ENCODE measurements around the gene TMEM8B.

TMEM8B gene

DNA sequence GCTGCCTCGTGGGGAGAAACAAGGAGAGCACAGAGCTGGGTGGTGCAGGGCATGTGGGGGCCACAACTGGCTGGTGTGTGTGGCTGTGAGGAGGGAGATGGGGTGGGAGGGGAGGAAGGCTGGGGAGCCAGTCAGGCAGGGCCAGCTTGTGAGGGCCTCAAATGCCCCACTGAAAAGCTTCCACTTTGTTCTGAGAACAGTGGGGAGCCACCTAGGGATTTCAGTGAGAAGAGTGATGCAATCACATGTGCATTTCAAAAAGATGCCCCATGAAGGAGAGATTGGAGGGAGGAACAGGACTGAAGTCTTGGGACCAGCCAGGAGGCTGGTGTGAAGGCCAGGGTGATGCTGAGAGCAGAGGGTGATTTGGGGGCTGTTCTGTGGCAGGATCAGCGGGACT, 39.9 kb downstream of the TMEM8B start:
- Histone ChIP-seq H3F3A (ENCODE audit: low read depth) (no peaks in the 10 kb centered on the region), H3K9ac (ENCODE audit: low read depth, low read length, poor library complexity, severe bottlenecking) (no peak overlapping the region), H3K4me1 (ENCODE audit: insufficient read depth, low read length, poor library complexity, severe bottlenecking) (no peaks in the 10 kb centered on the region), H3K36me3 (ENCODE audit: insufficient read depth, low read length) (no peaks in the 10 kb centered on the region), H3K27me3 (ENCODE audit: insufficient read depth, low read length, poor library complexity, severe bottlenecking) (no peaks in the 10 kb centered on the region), H3K4me3 (ENCODE audit: low read length, poor library complexity, severe bottlenecking) (no peak overlapping the region), H3K4me2 (ENCODE audit: low read depth, low read length, poor library complexity, severe bottlenecking) (no peak overlapping the region), H3K9me2 (replicated peaks; ENCODE audit: low read depth, low read length) (no peaks in the 10 kb centered on the region), H3K9me3 (ENCODE audit: insufficient read depth, low read depth, low read length) (no peaks in the 10 kb centered on the region), H4K20me1 (ENCODE audit: insufficient read depth, low read length, poor library complexity, severe bottlenecking) (no peaks in the 10 kb centered on the region), H2AFZ (ENCODE audit: low read length) (no peak overlapping the region), H3K79me2 (ENCODE audit: insufficient read depth, low read length) (no peaks in the 10 kb centered on the region)
- TF ChIP-seq, protein P1, sequence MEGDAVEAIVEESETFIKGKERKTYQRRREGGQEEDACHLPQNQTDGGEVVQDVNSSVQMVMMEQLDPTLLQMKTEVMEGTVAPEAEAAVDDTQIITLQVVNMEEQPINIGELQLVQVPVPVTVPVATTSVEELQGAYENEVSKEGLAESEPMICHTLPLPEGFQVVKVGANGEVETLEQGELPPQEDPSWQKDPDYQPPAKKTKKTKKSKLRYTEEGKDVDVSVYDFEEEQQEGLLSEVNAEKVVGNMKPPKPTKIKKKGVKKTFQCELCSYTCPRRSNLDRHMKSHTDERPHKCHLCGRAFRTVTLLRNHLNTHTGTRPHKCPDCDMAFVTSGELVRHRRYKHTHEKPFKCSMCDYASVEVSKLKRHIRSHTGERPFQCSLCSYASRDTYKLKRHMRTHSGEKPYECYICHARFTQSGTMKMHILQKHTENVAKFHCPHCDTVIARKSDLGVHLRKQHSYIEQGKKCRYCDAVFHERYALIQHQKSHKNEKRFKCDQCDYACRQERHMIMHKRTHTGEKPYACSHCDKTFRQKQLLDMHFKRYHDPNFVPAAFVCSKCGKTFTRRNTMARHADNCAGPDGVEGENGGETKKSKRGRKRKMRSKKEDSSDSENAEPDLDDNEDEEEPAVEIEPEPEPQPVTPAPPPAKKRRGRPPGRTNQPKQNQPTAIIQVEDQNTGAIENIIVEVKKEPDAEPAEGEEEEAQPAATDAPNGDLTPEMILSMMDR (conservative IDR thresholded peaks at IDR 0.05; ENCODE audit: low read length) = no peak
- no peak for TF ChIP-seq EZH2phosphoT487 (IDR thresholded peaks at IDR 0.05; ENCODE audit: borderline replicate concordance)

DNA sequence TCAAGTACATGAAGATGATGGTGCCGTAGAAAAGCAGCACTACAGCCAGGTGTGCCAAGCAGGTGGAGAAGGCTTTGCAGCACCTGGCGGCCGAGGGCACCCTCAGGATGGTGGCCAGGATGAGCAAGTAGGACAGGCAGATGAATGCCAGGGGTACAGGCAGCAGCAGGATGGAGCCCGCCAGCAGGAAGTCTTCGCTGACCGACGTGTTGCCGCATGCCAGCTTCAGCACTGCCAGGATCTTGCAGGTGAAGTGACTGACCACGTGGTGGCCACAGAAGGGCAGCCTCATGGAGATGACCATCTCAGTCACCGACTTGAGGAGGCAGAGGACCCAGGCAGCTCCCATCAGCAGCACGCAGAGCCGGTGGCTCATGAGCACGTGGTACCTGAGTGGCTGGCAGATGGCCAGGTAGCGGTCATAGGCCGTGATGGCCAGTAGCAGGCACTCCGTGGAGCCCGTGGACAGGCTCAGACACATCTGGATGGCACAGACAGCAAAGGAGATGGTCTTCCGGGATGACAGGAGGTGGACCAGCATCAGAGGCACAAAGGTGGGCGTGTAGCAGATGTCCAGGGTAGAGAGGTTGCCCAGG, 40.7 kb downstream of the TMEM8B start:
- no peaks in the 10 kb centered on the region for H3F3A ChIP-seq (ENCODE audit: low read depth)
- H3K4me1 ChIP-seq (ENCODE audit: insufficient read depth, low read length, poor library complexity, severe bottlenecking) = no peaks in the 10 kb centered on the region
- no peaks in the 10 kb centered on the region for H3K9me2 ChIP-seq (replicated peaks; ENCODE audit: low read depth, low read length)
- no peak for TF ChIP-seq EZH2phosphoT487 (IDR thresholded peaks at IDR 0.05; ENCODE audit: borderline replicate concordance)
- TF ChIP-seq, protein P1 (conservative IDR thresholded peaks at IDR 0.05; ENCODE audit: low read length) = no peak
- H4K20me1 ChIP-seq (ENCODE audit: insufficient read depth, low read length, poor library complexity, severe bottlenecking) = no peaks in the 10 kb centered on the region
- no peaks in the 10 kb centered on the region for H3K36me3 ChIP-seq (ENCODE audit: insufficient read depth, low read length)
- H3K4me3 ChIP-seq (ENCODE audit: low read length, poor library complexity, severe bottlenecking) = no peak overlapping the region
- no peak overlapping the region for H2AFZ ChIP-seq (ENCODE audit: low read length)
- H3K4me2 ChIP-seq (ENCODE audit: low read depth, low read length, poor library complexity, severe bottlenecking) = no peak overlapping the region
- no peaks in the 10 kb centered on the region for H3K9me3 ChIP-seq (ENCODE audit: insufficient read depth, low read depth, low read length)
- no peaks in the 10 kb centered on the region for H3K79me2 ChIP-seq (ENCODE audit: insufficient read depth, low read length)
- no peaks in the 10 kb centered on the region for H3K27me3 ChIP-seq (ENCODE audit: insufficient read depth, low read length, poor library complexity, severe bottlenecking)
- H3K9ac ChIP-seq (ENCODE audit: low read depth, low read length, poor library complexity, severe bottlenecking) = no peak overlapping the region

GRCh38 chr9:35870351-35870923, 41.4 kb downstream of the TMEM8B start, which contains the start of gene OR13J1:
TSS of gene OR13J1 (minus strand) at chr9:35870401. CDS start at chr9:35870401, 0 bp downstream.
- Histone ChIP-seq H3K9ac (ENCODE audit: low read depth, low read length, poor library complexity, severe bottlenecking) (no peak within 1 kb of the TSS), H2AFZ (ENCODE audit: low read length) (no peak within 1 kb of the TSS), H3K9me3 (ENCODE audit: insufficient read depth, low read depth, low read length) (no peaks in the 10 kb centered on the region), H3K4me1 (ENCODE audit: insufficient read depth, low read length, poor library complexity, severe bottlenecking) (no peaks in the 10 kb centered on the region), H3K4me3 (ENCODE audit: low read length, poor library complexity, severe bottlenecking) (no peak within 1 kb of the TSS), H3K27me3 (ENCODE audit: insufficient read depth, low read length, poor library complexity, severe bottlenecking) (no peaks in the 10 kb centered on the region), H3K36me3 (ENCODE audit: insufficient read depth, low read length) (no peaks in the 10 kb centered on the region), H3K4me2 (ENCODE audit: low read depth, low read length, poor library complexity, severe bottlenecking) (no peak within 1 kb of the TSS), H3K9me2 (replicated peaks; ENCODE audit: low read depth, low read length) (no peaks in the 10 kb centered on the region), H4K20me1 (ENCODE audit: insufficient read depth, low read length, poor library complexity, severe bottlenecking) (no peaks in the 10 kb centered on the region), H3K79me2 (ENCODE audit: insufficient read depth, low read length) (no peaks in the 10 kb centered on the region), H3F3A (ENCODE audit: low read depth) (no peaks in the 10 kb centered on the region)
- TF ChIP-seq EZH2phosphoT487 (IDR thresholded peaks at IDR 0.05; ENCODE audit: borderline replicate concordance) = no peak
- TF ChIP-seq, protein P1 (conservative IDR thresholded peaks at IDR 0.05; ENCODE audit: low read length) = no peak

Data from Loucy (cell line).